ENCODE results near the gene SP100. TPM values are rescaled to one million over a fixed set of nuclear protein-coding genes. Genes with fewer than 3 reads are reported as not detected.
A peak's percentile ranks its signal among the peaks of the same experiment; 100 is the strongest.

The SP100 gene
- total and polyA plus RNA-seq, 8 donors = 24.6 to 66.8 (median 37.2) TPM

DNA sequence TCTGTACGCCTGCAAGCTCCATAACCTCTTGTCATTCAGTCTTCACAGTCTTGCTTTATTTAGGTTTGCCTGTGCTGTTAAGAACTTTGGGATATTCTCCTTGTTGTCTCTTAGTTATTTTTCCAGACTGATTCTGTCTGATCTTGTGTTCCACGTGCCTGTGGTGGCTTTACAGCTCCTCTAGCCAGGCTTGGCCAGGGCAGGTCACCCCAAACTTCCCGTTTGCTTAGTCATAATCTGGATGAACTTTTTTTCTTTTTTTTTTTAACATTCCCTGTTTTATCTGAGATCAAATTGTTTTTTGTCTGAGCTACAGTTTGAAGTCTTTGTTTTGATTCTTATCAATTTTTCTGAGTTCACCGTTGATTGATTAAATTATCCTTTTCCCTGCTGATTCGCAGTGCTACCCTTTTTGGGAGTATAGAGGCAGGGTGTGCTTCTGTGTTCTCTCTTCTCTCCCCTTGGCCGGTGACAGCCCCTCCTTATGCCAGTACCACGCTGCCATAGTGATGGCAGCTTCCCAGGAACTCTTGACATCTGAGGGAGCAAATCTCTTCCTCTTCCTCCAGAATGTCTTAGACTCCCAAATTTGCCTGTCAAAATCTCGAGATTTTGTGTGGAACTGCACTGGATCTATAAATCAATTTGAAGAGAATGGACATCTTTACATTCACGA lies 2.5 kb downstream of the SP100 start:
- H3K27me3 ChIP-seq = no peaks in the 10 kb centered on the region
- intact Hi-C loops (cut with DNase I) = no loop called here
- H3K4me3 ChIP-seq = peak overlapping the region in 2 of 4 donors; percentile 52 to 54
- no peak for FAIRE-seq
- no peaks in the 10 kb centered on the region for H3K9me3 ChIP-seq
- no peak for DNase-seq
- H3K27ac ChIP-seq = peak overlapping the region in 2 of 4 donors; percentile 1 to 6
- H3K36me3 ChIP-seq = no peaks in the 10 kb centered on the region
- TF ChIP-seq, protein P1, sequence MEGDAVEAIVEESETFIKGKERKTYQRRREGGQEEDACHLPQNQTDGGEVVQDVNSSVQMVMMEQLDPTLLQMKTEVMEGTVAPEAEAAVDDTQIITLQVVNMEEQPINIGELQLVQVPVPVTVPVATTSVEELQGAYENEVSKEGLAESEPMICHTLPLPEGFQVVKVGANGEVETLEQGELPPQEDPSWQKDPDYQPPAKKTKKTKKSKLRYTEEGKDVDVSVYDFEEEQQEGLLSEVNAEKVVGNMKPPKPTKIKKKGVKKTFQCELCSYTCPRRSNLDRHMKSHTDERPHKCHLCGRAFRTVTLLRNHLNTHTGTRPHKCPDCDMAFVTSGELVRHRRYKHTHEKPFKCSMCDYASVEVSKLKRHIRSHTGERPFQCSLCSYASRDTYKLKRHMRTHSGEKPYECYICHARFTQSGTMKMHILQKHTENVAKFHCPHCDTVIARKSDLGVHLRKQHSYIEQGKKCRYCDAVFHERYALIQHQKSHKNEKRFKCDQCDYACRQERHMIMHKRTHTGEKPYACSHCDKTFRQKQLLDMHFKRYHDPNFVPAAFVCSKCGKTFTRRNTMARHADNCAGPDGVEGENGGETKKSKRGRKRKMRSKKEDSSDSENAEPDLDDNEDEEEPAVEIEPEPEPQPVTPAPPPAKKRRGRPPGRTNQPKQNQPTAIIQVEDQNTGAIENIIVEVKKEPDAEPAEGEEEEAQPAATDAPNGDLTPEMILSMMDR (IDR thresholded peaks at IDR 0.05) = no peak
- no peak for ATAC-seq
- H3K4me1 ChIP-seq = peaks cover 23 to 44% (median 43%) of the 10 kb centered on the region in 3 donors
- 40 to 52% methylated on average over 9 of the region's 9 CpGs for WGBS, 2 donors

DNA sequence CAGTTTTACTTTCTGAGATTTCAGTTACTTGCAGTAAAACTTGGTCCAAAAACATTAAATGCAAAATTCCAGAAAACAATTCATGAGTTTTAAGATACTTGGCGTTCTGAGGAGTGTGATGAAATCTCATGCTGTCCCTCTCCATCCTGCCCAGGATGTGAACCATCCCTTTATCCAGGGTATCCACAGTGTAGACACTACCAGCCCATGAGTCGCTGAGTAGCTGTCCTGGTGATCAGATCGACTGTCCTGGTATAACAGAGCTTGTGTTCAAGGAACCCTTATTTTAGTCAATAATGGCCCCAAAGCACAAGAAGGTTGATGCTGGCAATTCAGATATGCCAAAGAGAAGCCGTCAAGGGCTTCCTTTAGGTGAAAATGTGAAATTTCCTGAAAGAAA lies 3.2 kb downstream of the SP100 start:
- Histone ChIP-seq H3K27ac (no peak overlapping the region), H3K9me3 (no peaks in the 10 kb centered on the region), H3K36me3 (no peaks in the 10 kb centered on the region), H3K27me3 (no peaks in the 10 kb centered on the region), H3K4me3 (peak overlapping the region in 1 of 4 donors; percentile 54), H3K4me1 (peaks cover 29 to 51% (median 50%) of the 10 kb centered on the region in 3 donors)
- DNase-seq = no peak
- intact Hi-C loops (cut with DNase I) = no loop called here
- WGBS, 2 donors = 89% methylated on average over 4 of the region's 4 CpGs
- ATAC-seq = no peak
- no peak for FAIRE-seq
- TF ChIP-seq, protein P1 (IDR thresholded peaks at IDR 0.05) = no peak

DNA sequence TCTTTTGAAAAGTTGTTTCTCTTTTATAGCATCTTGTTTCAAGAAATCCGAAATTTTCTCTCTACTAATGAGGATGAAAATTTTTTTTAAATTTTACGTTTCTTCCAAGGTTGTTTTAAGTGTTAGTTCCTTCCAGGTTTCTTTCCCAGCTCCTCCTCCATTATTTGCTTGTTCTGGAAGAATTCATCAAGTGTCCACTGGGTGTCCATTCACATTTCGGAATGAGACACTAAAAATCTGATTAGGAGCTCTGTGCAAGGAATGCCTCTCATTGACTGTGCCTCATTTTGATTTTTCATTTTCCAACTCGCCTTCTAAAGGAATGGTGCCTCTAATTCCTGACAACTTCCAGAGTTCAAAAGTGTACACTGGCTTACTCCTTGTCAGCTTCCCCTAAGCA lies 6.1 kb downstream of the SP100 start:
- DNase-seq = no peak
- H3K27me3 ChIP-seq = no peaks in the 10 kb centered on the region
- H3K36me3 ChIP-seq = no peaks in the 10 kb centered on the region
- no peak for FAIRE-seq
- no peak overlapping the region for H3K4me3 ChIP-seq
- WGBS, 2 donors = 85 to 87% methylated on average over 4 of the region's 4 CpGs
- TF ChIP-seq, protein P1 (IDR thresholded peaks at IDR 0.05) = no peak
- H3K4me1 ChIP-seq = peaks cover 41 to 64% (median 63%) of the 10 kb centered on the region in 3 donors
- no peaks in the 10 kb centered on the region for H3K9me3 ChIP-seq
- no peak overlapping the region for H3K27ac ChIP-seq
- no peak for ATAC-seq
- intact Hi-C loops (cut with DNase I) = no loop called here

DNA sequence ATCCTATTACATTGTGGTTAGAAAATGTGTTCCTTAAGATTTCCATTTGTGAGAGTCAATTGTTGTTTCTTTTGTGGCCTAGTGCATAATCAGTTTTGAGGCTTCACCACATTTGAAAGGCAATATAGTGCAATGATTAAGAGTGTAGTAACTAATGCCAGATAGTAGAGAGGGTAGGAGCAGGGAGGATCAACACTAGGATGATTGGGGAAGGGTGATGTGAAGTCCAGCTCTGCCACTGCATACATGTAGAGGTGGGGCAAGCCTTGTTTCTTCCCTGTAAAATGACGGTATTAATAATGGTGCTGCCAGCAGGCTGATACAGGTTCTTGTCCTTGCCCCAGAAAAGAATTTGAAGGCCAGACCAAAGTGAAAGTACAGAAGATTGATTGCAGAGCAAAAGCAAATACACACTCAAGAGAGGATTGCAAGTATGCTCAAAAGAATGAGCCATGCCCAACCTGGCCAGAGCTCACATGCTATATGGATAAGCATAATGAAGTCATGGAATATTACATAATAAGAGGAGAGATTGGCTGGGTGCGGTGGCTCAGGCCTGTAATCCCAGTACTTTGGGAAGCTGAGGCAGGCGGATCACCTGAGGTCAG lies 8.0 kb downstream of the SP100 start:
- peak; percentile 95 to 98 (median 97) for ATAC-seq
- no peaks in the 10 kb centered on the region for H3K27me3 ChIP-seq

More for the DNA sequence above, 8.0 kb downstream of the SP100 start:
- WGBS, 2 donors = 32 to 33% methylated on average over 3 of the region's 3 CpGs
- H3K4me3 ChIP-seq = no peak overlapping the region
- peaks cover 28 to 52% (median 49%) of the 10 kb centered on the region in 3 donors for H3K4me1 ChIP-seq
- no peaks in the 10 kb centered on the region for H3K9me3 ChIP-seq
- intact Hi-C loops (cut with DNase I) = no loop called here
- FAIRE-seq = no peak
- peak in 4 of 6 donors; percentile 52 to 60 (median 59) for DNase-seq
- TF ChIP-seq, protein P1 (IDR thresholded peaks at IDR 0.05) = no peak
- H3K36me3 ChIP-seq = no peaks in the 10 kb centered on the region
- peak overlapping the region; percentile 31 to 83 (median 67) for H3K27ac ChIP-seq
